Breast epithelium (tissue), 4 donors: ENCODE measurements around the gene TARS2. TPM values are rescaled to one million over a fixed set of nuclear protein-coding genes. Genes with fewer than 3 reads are reported as not detected.

Experiments used
- DNase-seq, 2 donors: peaks; one replicate each; pipeline ENCODE4 v3.0.0-alpha.2; 2019; ENCODE audit warnings: low spot score in 2 of 2
- H3K27ac ChIP-seq, 2 donors: fragments of 200-600 bp; sonication (generic) in 1 of 2; one replicate each; pipeline ENCODE4 v1.5.1; 2016 to 2019; ENCODE audit warnings: mild to moderate bottlenecking in 1 of 2
- H3K27me3 ChIP-seq, 2 donors: fragments of 200-600 bp; sonication (generic) in 1 of 2; one replicate each; pipeline versions ENCODE4 v1.5.1 to v1.6.0; 2017 to 2019; ENCODE audit warnings: control low read depth in 1 of 2, mild to moderate bottlenecking in 1 of 2
- H3K36me3 ChIP-seq: fragments of 200-600 bp; one replicate; pipeline ENCODE4 v1.5.1; 2019
- H3K4me1 ChIP-seq, 2 donors: fragments of 200-600 bp; sonication (generic); one replicate each; pipeline ENCODE4 v1.5.1; 2016 to 2019; ENCODE audit warnings: control low read depth in 1 of 2
- H3K4me3 ChIP-seq, 3 donors: fragments of 200-600 bp; sonication (generic); 1 replicate in 2 of 3; 2 replicates in 1 of 3; pipeline ENCODE4 v1.5.1; 2016 to 2019; ENCODE audit warnings: mild to moderate bottlenecking in 3 of 3, moderate library complexity in 2 of 3
- H3K9me3 ChIP-seq, 2 donors: fragments of 200-600 bp; sonication (generic) in 1 of 2; one replicate each; pipeline ENCODE4 v1.5.1; 2016 to 2019; ENCODE audit warnings: control low read depth in 1 of 2
- CTCF ChIP-seq, 3 donors: fragments of 450-650 bp; IDR thresholded peaks; one replicate each; pipeline ENCODE4 v1.5.1; 2016 to 2017; ENCODE audit warnings: antibody characterized with exemption in 3 of 3, mild to moderate bottlenecking in 3 of 3, moderate library complexity in 3 of 3
- POLR2A ChIP-seq: fragments of 450-650 bp; IDR thresholded peaks from one replicate; pipeline ENCODE4 v1.6.1; 2016; ENCODE audit warnings: antibody characterized with exemption, mild to moderate bottlenecking, moderate library complexity
- POLR2AphosphoS5 ChIP-seq, 3 donors: sonication (generic); formaldehyde crosslinking; IDR thresholded peaks; one replicate each; pipeline ENCODE4 v1.6.1; 2017; ENCODE audit warnings: antibody characterized with exemption in 3 of 3
- intact Hi-C: fragments of 100-400 bp; cut with DNase I; formaldehyde crosslinking; loops from one replicate; pipeline ENCODE4 v1.15.1; 2023; ENCODE audit warnings: low total_unique reads
- total RNA-seq, 3 donors: library from RNA; depleted of rRNA; stranded (reverse); fragments of >200 nt; gene quantifications; one replicate each; pipeline ENCODE4 v1.1.0, GENCODE V29; 2016

TARS2 gene
- total RNA-seq, 3 donors from 2014 or later = 12.1 to 21.4 (median 19.9) TPM

GRCh38 chr1:150474869-150475268 is 12.3 kb upstream of the TARS2 start:
- DNase-seq = no peak
- Histone ChIP-seq H3K4me3 (no peak overlapping the region), H3K36me3 (no peaks in the 10 kb centered on the region), H3K27ac (no peak overlapping the region), H3K9me3 (no peaks in the 10 kb centered on the region), H3K27me3 (no peaks in the 10 kb centered on the region), H3K4me1 (no peaks in the 10 kb centered on the region)
- intact Hi-C loops = no loop called here
- TF ChIP-seq CTCF (IDR thresholded peaks at IDR 0.05) (no peak), POLR2AphosphoS5 (IDR thresholded peaks at IDR 0.05) (no peak), POLR2A (no peak)

- H3K4me1 ChIP-seq = no peaks in the 10 kb centered on the region
- no peak for TF ChIP-seq CTCF (IDR thresholded peaks at IDR 0.05)
- TF ChIP-seq POLR2AphosphoS5 (IDR thresholded peaks at IDR 0.05) = no peak
- no peak for TF ChIP-seq POLR2A
- intact Hi-C loops = no loop called here
These were observed 10.5 kb upstream of the TARS2 start for GRCh38 chr1:150476754-150477153.

GRCh38 chr1:150477320-150477719 is 9.9 kb upstream of the TARS2 start:
- H3K27me3 ChIP-seq = no peaks in the 10 kb centered on the region
- TF ChIP-seq POLR2AphosphoS5 (IDR thresholded peaks at IDR 0.05) (no peak), POLR2A (no peak)
- no peaks in the 10 kb centered on the region for H3K36me3 ChIP-seq
- H3K4me3 ChIP-seq = no peak overlapping the region
- intact Hi-C loops = no loop called here
- H3K4me1 ChIP-seq = no peaks in the 10 kb centered on the region
- peak overlapping the region in 1 of 2 donors; percentile 38 for H3K27ac ChIP-seq
- no peaks in the 10 kb centered on the region for H3K9me3 ChIP-seq
- DNase-seq = no peak

More at GRCh38 chr1:150476754-150477153, 10.5 kb upstream of the TARS2 start:
- H3K27ac ChIP-seq = no peak overlapping the region
- no peaks in the 10 kb centered on the region for H3K36me3 ChIP-seq
- DNase-seq = no peak
- no peaks in the 10 kb centered on the region for H3K27me3 ChIP-seq
- H3K4me3 ChIP-seq = no peak overlapping the region
- H3K9me3 ChIP-seq = no peaks in the 10 kb centered on the region

GRCh38 chr1:150477733-150478132 is 9.5 kb upstream of the TARS2 start:
- no peak for TF ChIP-seq POLR2AphosphoS5 (IDR thresholded peaks at IDR 0.05)
- TF ChIP-seq POLR2A = no peak
- Histone ChIP-seq H3K27me3 (no peaks in the 10 kb centered on the region), H3K4me3 (no peak overlapping the region), H3K4me1 (no peaks in the 10 kb centered on the region), H3K36me3 (no peaks in the 10 kb centered on the region), H3K27ac (no peak overlapping the region), H3K9me3 (no peaks in the 10 kb centered on the region)
- intact Hi-C loops = no loop called here
- DNase-seq = no peak

GRCh38 chr1:150479370-150479769 is 7.8 kb upstream of the TARS2 start:
- Histone ChIP-seq H3K27me3 (no peaks in the 10 kb centered on the region), H3K4me3 (no peak overlapping the region), H3K36me3 (no peaks in the 10 kb centered on the region), H3K27ac (no peak overlapping the region), H3K9me3 (no peaks in the 10 kb centered on the region), H3K4me1 (no peaks in the 10 kb centered on the region)
- DNase-seq = no peak
- intact Hi-C loops = no loop called here
- no peak for TF ChIP-seq POLR2AphosphoS5 (IDR thresholded peaks at IDR 0.05)

- H3K36me3 ChIP-seq = no peaks in the 10 kb centered on the region
- no peaks in the 10 kb centered on the region for H3K9me3 ChIP-seq
- no peaks in the 10 kb centered on the region for H3K27me3 ChIP-seq
- intact Hi-C loops = no loop called here
- no peak for DNase-seq
- no peak overlapping the region for H3K4me3 ChIP-seq
- H3K4me1 ChIP-seq = no peaks in the 10 kb centered on the region
- TF ChIP-seq POLR2AphosphoS5 (IDR thresholded peaks at IDR 0.05) (no peak), POLR2A (no peak), CTCF (IDR thresholded peaks at IDR 0.05) (no peak)
- H3K27ac ChIP-seq = no peak overlapping the region
These were observed 7.3 kb upstream of the TARS2 start for GRCh38 chr1:150479927-150480352.

GRCh38 chr1:150484431-150484830 is 2.8 kb upstream of the TARS2 start:
- H3K36me3 ChIP-seq = no peaks in the 10 kb centered on the region
- TF ChIP-seq POLR2AphosphoS5 (IDR thresholded peaks at IDR 0.05) (no peak), POLR2A (no peak), CTCF (IDR thresholded peaks at IDR 0.05) (no peak)
- DNase-seq = no peak
- no peak overlapping the region for H3K27ac ChIP-seq
- intact Hi-C loops = no loop called here
- H3K27me3 ChIP-seq = no peaks in the 10 kb centered on the region
- no peak overlapping the region for H3K4me3 ChIP-seq
- H3K4me1 ChIP-seq = no peaks in the 10 kb centered on the region
- no peaks in the 10 kb centered on the region for H3K9me3 ChIP-seq
